Progenitor cell of endocrine pancreas (in vitro differentiated cells): ENCODE measurements around the gene ABL2. TPM values are rescaled to one million over a fixed set of nuclear protein-coding genes. Genes with fewer than 3 reads are reported as not detected.
"Not testable (repeated sequence)": the region's sequence is repeated elsewhere in the genome, so short reads cannot be mapped to it uniquely, and the experiment has no call there.

ENCODE experiments used
- DNase-seq: peaks from one replicate; pipeline ENCODE4 v3.0.0; 2021; ENCODE audit warnings: low spot score; ENCODE audit not compliant: unreplicated experiment
- H3K27ac Mint-ChIP-seq: 2 replicates; pipeline ENCODE4 v1.8.0; 2021; ENCODE audit warnings: mild to moderate bottlenecking, moderate library complexity, mixed read lengths
- H3K27me3 Mint-ChIP-seq: 2 replicates; pipeline ENCODE4 v1.8.0; 2021; ENCODE audit warnings: mixed read lengths
- H3K36me3 Mint-ChIP-seq: 2 replicates; pipeline ENCODE4 v1.8.0; 2022; ENCODE audit warnings: mixed read lengths; ENCODE audit not compliant: insufficient read depth
- H3K4me1 Mint-ChIP-seq: 2 replicates; pipeline ENCODE4 v1.8.0; 2021; ENCODE audit warnings: low read depth, mixed read lengths
- H3K4me3 Mint-ChIP-seq: 2 replicates; pipeline ENCODE4 v1.8.0; 2021; ENCODE audit warnings: low read depth, mild to moderate bottlenecking, moderate library complexity, mixed read lengths
- H3K9me3 Mint-ChIP-seq: 2 replicates; pipeline ENCODE4 v1.8.0; 2021; ENCODE audit warnings: low read depth, mixed read lengths
- CTCF ChIP-seq: fragments of 200-600 bp; sonication (generic); IDR thresholded peaks from one replicate; pipeline ENCODE4 v1.5.0; 2021; ENCODE audit warnings: antibody characterized with exemption, mild to moderate bottlenecking; ENCODE audit not compliant: unreplicated experiment
- total RNA-seq: library from RNA; stranded (reverse); gene quantifications from 2 replicates; pipeline ENCODE4 v1.2.1, GENCODE V29; 2021

Gene ABL2
- total RNA-seq, 1 donor from 2014 or later: 23.7 TPM

- Mint-ChIP-seq H3K9me3 (no peaks in the 10 kb centered on the region), H3K27me3 (no peaks in the 10 kb centered on the region), H3K36me3 (no peaks in the 10 kb centered on the region), H3K4me3 (no peak overlapping the region), H3K4me1 (no peaks in the 10 kb centered on the region), H3K27ac (no peak overlapping the region)
- no peak for DNase-seq
- TF ChIP-seq CTCF: no peak
Measured at GRCh38 chr1:179178183-179178582, 51.3 kb downstream of the ABL2 start.

GRCh38 chr1:179177615-179178014 lies 51.9 kb downstream of the ABL2 start:
- no peak for DNase-seq
- no peak overlapping the region for H3K4me3 Mint-ChIP-seq
- no peaks in the 10 kb centered on the region for H3K27me3 Mint-ChIP-seq
- H3K36me3 Mint-ChIP-seq: no peaks in the 10 kb centered on the region
- H3K27ac Mint-ChIP-seq: no peak overlapping the region
- no peaks in the 10 kb centered on the region for H3K9me3 Mint-ChIP-seq
- no peaks in the 10 kb centered on the region for H3K4me1 Mint-ChIP-seq
- no peak for TF ChIP-seq CTCF

- DNase-seq: no peak
- no peaks in the 10 kb centered on the region for H3K36me3 Mint-ChIP-seq
- H3K4me3 Mint-ChIP-seq: no peak overlapping the region
- H3K27ac Mint-ChIP-seq: no peak overlapping the region
- no peaks in the 10 kb centered on the region for H3K4me1 Mint-ChIP-seq
- no peaks in the 10 kb centered on the region for H3K9me3 Mint-ChIP-seq
- H3K27me3 Mint-ChIP-seq: no peaks in the 10 kb centered on the region
- no peak for TF ChIP-seq CTCF
Measured at GRCh38 chr1:179177182-179177581, 52.3 kb downstream of the ABL2 start.

GRCh38 chr1:179175011-179175841 lies 54.3 kb downstream of the ABL2 start:
- Mint-ChIP-seq H3K9me3 (no peaks in the 10 kb centered on the region), H3K27me3 (no peaks in the 10 kb centered on the region), H3K27ac (no peak overlapping the region), H3K4me1 (no peaks in the 10 kb centered on the region), H3K36me3 (no peaks in the 10 kb centered on the region), H3K4me3 (no peak overlapping the region)
- no peak for DNase-seq
- TF ChIP-seq CTCF: no peak

- H3K4me3 Mint-ChIP-seq, H3K9me3 Mint-ChIP-seq, DNase-seq, H3K4me1 Mint-ChIP-seq, H3K27me3 Mint-ChIP-seq, H3K27ac Mint-ChIP-seq, H3K36me3 Mint-ChIP-seq: not testable (repeated sequence)
Measured at GRCh38 chr1:179170468-179170770, 59.1 kb downstream of the ABL2 start.
